ENCODE results near the gene PHLDA2.

The PHLDA2 gene

GRCh38 chr11:2929950-2930703, 907 bp upstream of the PHLDA2 start:
- FAIRE-seq, result no peak

- FAIRE-seq, result no peak
Observed at GRCh38 chr11:2929531-2929949, 320 bp upstream of the PHLDA2 start.

DNA sequence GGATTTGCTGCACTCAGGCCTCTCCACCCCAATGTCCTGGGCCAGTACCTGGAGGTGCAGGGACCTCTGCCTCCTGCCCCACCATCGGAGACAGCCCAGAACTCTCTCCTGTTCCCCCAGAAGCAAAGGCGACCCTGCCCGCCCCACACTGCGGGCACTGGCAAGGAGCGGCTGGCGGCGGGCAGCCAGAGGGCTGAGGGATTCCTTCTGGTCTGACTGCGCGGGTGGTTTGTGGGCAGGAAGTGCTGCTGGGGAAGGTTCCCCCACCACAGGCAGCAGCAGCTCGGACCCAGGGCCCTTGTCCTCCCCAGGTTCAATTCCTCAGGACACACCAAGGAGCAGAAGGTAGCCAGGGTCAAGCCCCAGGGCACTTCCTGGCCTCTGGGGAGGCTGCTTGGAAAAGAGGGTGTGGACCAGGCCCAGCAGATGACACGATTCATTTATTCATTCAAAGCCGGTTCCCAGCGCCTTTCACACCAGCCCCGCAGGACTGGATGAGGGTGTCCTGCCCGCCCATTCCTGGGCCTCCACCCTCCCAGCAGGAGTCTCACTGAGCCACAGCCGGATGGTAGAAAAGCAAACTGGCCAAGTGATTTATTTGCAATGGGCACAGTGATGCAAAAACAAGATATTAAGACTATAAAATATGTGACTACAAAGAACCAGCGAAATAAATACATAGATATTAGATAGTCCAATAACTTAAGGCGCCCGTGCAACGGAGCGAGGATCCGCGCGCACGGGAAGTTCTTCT, 1.2 kb downstream of the PHLDA2 start:
- no peak for FAIRE-seq

- FAIRE-seq, result no peak
Observed at GRCh38 chr11:2927121-2927800, 2.0 kb downstream of the PHLDA2 start.

- no peak for FAIRE-seq
Observed at GRCh38 chr11:2926611-2927051, 2.6 kb downstream of the PHLDA2 start.

DNA sequence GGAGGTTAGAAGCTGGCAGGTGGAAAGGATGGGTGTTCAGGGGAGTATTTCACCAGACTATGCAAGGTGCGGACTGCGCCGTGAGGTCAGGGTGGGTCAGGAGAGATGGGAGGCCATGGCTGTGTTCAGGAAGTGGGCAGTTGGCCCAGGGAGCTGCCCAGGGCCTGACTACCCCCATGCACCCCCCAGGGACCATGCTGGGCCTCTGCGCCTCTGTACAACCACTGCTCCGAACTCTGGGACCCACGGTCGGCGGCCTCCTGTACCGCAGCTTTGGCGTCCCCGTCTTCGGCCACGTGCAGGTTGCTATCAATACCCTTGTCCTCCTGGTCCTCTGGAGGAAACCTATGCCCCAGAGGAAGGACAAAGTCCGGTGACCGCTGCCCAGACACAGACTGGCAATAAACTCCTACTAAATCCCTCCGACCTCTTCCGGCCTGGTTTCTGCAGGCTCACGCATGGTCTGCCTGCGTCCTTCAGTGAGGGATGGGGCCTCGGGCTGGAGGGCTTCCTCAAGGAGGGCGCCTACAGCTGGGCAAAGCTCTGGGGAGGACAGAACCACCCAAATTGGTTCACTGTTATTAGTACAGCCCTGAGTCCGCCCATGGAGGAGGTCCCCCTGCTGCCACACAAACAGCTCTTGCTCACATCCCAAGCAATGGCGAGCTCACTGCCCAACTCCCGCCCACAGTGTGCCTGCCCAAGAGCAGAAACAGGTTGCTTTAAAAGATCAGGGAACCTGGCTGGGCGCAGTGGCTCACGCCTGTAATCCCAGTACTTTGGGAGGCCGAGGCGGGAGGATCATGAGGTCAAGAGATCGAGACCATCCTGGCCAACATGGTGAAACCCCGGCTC, 4.2 kb downstream of the PHLDA2 start:
- no peak for FAIRE-seq

GRCh38 chr11:2924381-2924780, 4.8 kb downstream of the PHLDA2 start:
- FAIRE-seq, result no peak

GRCh38 chr11:2923446-2924375, 5.5 kb downstream of the PHLDA2 start:
- no peak for FAIRE-seq

DNA sequence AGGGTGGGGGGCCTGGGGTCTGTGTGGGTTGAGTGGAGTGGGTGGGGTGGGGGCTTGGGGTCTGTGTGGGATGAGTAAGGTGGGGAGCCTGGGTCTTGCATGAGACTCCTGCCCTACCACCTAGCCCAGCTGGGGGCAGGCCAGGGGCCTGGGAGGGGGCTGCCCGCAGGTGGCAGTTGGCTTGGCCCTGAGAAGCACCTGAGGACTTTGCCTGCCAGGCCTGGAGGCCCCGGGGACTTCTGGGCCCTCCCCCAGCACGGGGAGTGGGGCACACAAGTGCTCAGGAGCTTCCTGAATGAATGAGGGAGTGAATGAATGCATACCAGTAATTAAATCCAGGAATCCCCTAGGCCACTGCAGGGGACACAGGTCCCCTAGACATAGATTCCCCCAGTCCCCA, 6.6 kb downstream of the PHLDA2 start:
- no peak for FAIRE-seq

- no peak for FAIRE-seq
Observed at GRCh38 chr11:2921742-2922493, 7.3 kb downstream of the PHLDA2 start.

DNA sequence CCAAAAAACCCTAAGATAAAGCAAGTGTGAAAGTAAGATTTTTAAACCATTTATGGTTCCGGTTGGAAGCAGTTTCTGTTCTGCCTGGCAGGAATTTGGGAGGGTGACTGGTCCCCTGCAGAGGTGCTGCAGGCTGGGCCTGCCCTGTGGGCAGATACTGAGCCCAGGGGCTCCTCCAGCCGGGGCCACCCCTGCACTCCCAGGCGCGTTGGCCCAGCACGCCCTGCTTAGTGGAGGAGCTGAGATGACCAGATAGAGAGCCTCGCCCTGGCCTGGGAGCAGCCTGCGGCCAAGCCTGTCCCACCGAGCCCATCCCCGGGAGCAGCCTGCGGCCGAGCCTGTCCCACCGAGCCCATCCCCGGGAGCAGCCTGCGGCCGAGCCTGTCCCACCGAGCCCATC, 8.0 kb downstream of the PHLDA2 start:
- no peak for FAIRE-seq

DNA sequence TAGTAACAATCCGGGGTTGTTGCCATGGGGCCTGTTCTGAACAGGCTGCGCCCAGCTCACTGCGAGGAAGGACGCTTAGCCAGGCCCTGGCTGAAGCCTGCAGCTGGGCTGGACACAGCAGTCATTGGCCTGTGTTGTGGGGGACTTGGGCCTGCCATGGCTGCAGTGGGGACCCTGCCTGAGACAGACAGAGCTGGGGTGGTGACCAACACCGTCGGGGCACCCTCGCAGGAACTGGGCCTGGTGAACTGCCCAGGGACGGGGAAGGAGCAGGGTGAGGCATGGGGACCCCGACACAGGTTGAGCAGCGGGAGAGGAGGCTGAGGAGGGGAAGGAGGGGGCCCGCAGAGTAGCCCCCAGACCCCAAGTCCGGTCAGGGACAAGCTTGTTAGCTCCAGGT, 8.9 kb downstream of the PHLDA2 start:
- FAIRE-seq, result no peak

GRCh38 chr11:2919837-2920236, 9.4 kb downstream of the PHLDA2 start:
- FAIRE-seq, result no peak

DNA sequence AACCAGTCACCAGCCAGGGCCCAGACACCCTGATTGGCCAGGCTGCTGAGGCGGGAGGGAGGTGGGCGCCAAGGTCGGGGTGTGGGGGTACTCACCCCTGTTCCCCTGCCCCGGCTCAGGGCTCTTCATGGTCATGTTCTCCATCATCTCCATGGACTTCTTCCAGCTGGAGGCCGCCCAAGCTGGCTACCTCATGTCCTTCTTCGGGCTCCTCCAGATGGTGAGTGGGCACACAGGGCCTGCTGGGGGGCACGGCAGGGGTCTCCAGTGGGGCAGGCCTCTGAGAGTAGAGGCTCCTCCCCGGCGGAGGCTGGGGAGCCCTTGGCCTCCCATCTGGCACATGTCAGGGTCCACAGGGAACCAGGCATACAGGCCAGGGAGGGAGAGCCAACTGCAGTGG, 10.0 kb downstream of the PHLDA2 start:
- FAIRE-seq, result no peak

- no peak for FAIRE-seq
Observed at GRCh38 chr11:2917842-2918490, 11.3 kb downstream of the PHLDA2 start.

GRCh38 chr11:2916892-2917645, 12.2 kb downstream of the PHLDA2 start:
- FAIRE-seq, result no peak

GRCh38 chr11:2916114-2916891, 12.9 kb downstream of the PHLDA2 start:
- no peak for FAIRE-seq

DNA sequence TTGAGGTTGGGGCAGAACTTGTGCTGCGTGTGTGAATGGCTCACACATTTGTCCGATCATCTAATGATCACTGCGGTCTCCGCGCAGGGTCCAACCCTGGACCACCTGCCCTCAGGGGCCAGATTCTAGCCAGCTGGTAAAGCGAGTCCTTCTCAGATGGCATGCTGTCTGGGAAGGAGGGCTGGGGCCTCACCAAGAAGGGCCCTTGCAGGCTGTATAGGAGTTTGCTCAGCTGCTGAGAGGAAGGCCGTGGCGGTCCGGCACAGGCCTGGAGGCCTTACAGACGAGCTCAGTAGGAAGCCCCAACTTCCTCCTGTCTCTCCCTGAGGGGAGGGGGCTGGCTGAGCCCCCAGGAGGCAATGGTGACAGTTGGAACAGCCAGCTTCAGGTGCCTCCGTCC, 13.7 kb downstream of the PHLDA2 start:
- FAIRE-seq, result no peak

Data from endometrium (tissue), 2 donors.